ENCODE data around the gene LINGO1. TPM values are rescaled to one million over a fixed set of nuclear protein-coding genes. Genes with fewer than 3 reads are reported as not detected.
A peak's percentile ranks its signal among the peaks of the same experiment; 100 is the strongest.

LINGO1 gene
- total RNA-seq, 2 experiments from 2014 or later: not detected

GRCh38 chr15:77650265-77650664 is 17.6 kb upstream of the LINGO1 start:
- Mint-ChIP-seq H3K36me3 (ENCODE audit: low read depth) (no peaks in the 10 kb centered on the region), H3K27ac (no peak overlapping the region), H3K27me3 (ENCODE audit: low read depth) (peaks cover 13% of the 10 kb centered on the region), H3K4me1 (ENCODE audit: low read depth) (no peaks in the 10 kb centered on the region), H3K4me3 (no peak overlapping the region), H3K9me3 (ENCODE audit: insufficient read depth) (no peaks in the 10 kb centered on the region)
- ATAC-seq: no peak
- ChIA-PET POLR2A (no interaction called here), CTCF (no interaction called here)
- peak; percentile 25 for DNase-seq

DNA sequence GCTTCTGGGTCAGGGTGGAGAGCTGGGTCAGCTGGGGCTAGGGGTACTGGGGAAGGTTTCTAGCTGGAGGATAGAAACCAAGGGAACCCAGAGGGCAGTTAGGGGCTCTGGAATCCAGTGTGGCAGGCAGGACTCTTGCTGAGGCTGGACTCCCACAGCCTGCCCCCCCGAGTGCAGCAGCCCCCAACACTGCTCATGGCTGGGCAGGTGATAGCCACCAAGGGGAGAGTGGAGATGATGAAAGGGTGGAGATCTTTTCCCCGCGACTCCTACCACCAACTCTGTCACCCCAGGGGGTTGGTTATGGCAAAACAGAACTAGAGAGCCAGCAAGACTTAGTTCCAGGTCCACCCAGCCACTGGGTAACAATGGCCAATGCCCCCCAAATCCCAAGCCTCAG is 16.9 kb upstream of the LINGO1 start:
- ChIA-PET CTCF (no interaction called here), POLR2A (no interaction called here)
- H3K4me1 Mint-ChIP-seq (ENCODE audit: low read depth): no peaks in the 10 kb centered on the region
- peaks cover 9% of the 10 kb centered on the region for H3K27me3 Mint-ChIP-seq (ENCODE audit: low read depth)
- H3K9me3 Mint-ChIP-seq (ENCODE audit: insufficient read depth): no peaks in the 10 kb centered on the region
- DNase-seq: no peak
- no peaks in the 10 kb centered on the region for H3K36me3 Mint-ChIP-seq (ENCODE audit: low read depth)
- no peak overlapping the region for H3K4me3 Mint-ChIP-seq
- no peak overlapping the region for H3K27ac Mint-ChIP-seq
- no peak for ATAC-seq

- no peak overlapping the region for H3K27ac Mint-ChIP-seq
- H3K27me3 Mint-ChIP-seq (ENCODE audit: low read depth): peaks cover 9% of the 10 kb centered on the region
- ATAC-seq: no peak
- no peaks in the 10 kb centered on the region for H3K4me1 Mint-ChIP-seq (ENCODE audit: low read depth)
- ChIA-PET POLR2A (no interaction called here), CTCF (no interaction called here)
- no peak overlapping the region for H3K4me3 Mint-ChIP-seq
- H3K36me3 Mint-ChIP-seq (ENCODE audit: low read depth): no peaks in the 10 kb centered on the region
- no peaks in the 10 kb centered on the region for H3K9me3 Mint-ChIP-seq (ENCODE audit: insufficient read depth)
- no peak for DNase-seq
Measured at GRCh38 chr15:77649017-77649416, 16.3 kb upstream of the LINGO1 start.

DNA sequence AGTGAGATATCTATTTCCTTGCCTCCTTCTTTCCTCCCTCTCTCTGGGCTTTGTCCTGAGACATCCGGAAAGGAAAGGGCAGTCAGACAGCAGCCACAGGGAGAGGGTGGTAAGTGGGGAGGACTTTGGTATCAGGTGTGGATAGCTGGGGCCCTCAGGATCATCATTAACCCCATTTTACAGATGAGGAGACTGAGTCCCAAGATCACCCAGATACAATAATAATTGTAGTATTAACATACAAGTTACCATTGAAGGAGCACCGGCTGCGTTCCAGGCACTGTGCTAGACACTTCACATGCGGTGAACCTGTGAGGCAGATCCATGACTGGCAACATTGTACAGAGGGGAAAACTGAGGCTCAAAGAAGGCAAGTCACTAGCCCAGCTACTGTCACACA is 15.2 kb upstream of the LINGO1 start:
- CTCF ChIA-PET: no interaction called here

GRCh38 chr15:77646104-77646694 is 13.5 kb upstream of the LINGO1 start:
- POLR2A ChIA-PET: no interaction called here
- ATAC-seq (no peak), DNase-seq (no peak)
- CTCF ChIA-PET: interaction anchor here (2.7 kb wide), 1 partner anchor 12 kb away, joined by 11 read pairs; no protein-coding TSS in a partner anchor
- H3K9me3 Mint-ChIP-seq (ENCODE audit: insufficient read depth): no peaks in the 10 kb centered on the region
- peaks cover 9% of the 10 kb centered on the region for H3K27me3 Mint-ChIP-seq (ENCODE audit: low read depth)
- no peak overlapping the region for H3K4me3 Mint-ChIP-seq
- no peaks in the 10 kb centered on the region for H3K36me3 Mint-ChIP-seq (ENCODE audit: low read depth)
- no peak overlapping the region for H3K27ac Mint-ChIP-seq
- no peaks in the 10 kb centered on the region for H3K4me1 Mint-ChIP-seq (ENCODE audit: low read depth)

More for the DNA sequence above, 15.2 kb upstream of the LINGO1 start:
- POLR2A ChIA-PET: no interaction called here
- Mint-ChIP-seq H3K4me3 (no peak overlapping the region), H3K27ac (no peak overlapping the region), H3K27me3 (ENCODE audit: low read depth) (peaks cover 9% of the 10 kb centered on the region), H3K4me1 (ENCODE audit: low read depth) (no peaks in the 10 kb centered on the region), H3K36me3 (ENCODE audit: low read depth) (no peaks in the 10 kb centered on the region), H3K9me3 (ENCODE audit: insufficient read depth) (no peaks in the 10 kb centered on the region)
- DNase-seq (no peak), ATAC-seq (no peak)

GRCh38 chr15:77645602-77646001 is 12.9 kb upstream of the LINGO1 start:
- no peak for ATAC-seq
- no peak overlapping the region for H3K27ac Mint-ChIP-seq
- DNase-seq: no peak
- H3K27me3 Mint-ChIP-seq (ENCODE audit: low read depth): peaks cover 6% of the 10 kb centered on the region
- no peaks in the 10 kb centered on the region for H3K4me1 Mint-ChIP-seq (ENCODE audit: low read depth)
- H3K36me3 Mint-ChIP-seq (ENCODE audit: low read depth): no peaks in the 10 kb centered on the region
- H3K4me3 Mint-ChIP-seq: no peak overlapping the region
- ChIA-PET POLR2A (no interaction called here), CTCF (interaction anchor here (2.7 kb wide), 1 partner anchor 12 kb away, joined by 11 read pairs; no protein-coding TSS in a partner anchor)
- no peaks in the 10 kb centered on the region for H3K9me3 Mint-ChIP-seq (ENCODE audit: insufficient read depth)

DNA sequence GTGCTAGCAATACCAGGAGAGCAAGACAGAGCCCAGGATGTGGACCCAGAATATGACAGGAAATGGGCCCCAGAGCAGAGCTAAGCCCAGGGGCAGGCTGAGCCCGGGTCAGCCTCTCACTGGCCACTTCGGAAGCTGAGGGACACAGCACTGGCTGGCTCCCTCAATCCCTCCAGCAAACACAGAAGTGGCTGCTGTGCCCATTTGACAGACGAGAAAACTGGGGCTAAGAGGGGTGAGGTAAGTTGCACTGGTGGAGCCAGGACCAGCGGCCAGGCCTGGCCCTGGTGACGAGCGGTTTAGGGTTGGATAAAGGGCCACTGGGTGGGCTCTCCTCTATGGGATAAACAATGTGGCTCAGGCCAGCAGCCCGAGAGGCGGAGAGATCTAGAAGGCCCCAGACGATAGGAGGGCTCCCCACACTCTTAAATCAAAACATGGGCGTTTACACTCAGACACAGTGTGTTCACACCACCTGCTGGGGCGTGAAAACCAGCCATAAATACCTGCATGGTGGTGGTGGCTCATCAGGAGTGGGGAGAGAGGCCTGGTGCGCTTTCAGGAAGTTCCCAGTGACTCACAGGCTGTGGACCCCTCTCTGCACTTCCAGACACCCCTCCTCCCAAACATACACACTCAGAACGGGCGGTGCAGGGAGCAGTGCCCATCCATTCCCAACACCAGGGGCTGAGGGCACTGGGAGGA is 12.0 kb upstream of the LINGO1 start:
- no peaks in the 10 kb centered on the region for H3K9me3 Mint-ChIP-seq (ENCODE audit: insufficient read depth)
- ChIA-PET CTCF (interaction anchor here (1.4 to 2.7 kb wide), 2 partner anchors 10 to 11 kb away, joined by 6 to 11 read pairs; no protein-coding TSS in a partner anchor), POLR2A (no interaction called here)
- no peak overlapping the region for H3K27ac Mint-ChIP-seq
- no peaks in the 10 kb centered on the region for H3K36me3 Mint-ChIP-seq (ENCODE audit: low read depth)
- H3K4me1 Mint-ChIP-seq (ENCODE audit: low read depth): no peaks in the 10 kb centered on the region
- DNase-seq (no peak), ATAC-seq (no peak)
- H3K27me3 Mint-ChIP-seq (ENCODE audit: low read depth): peaks cover 4% of the 10 kb centered on the region
- no peak overlapping the region for H3K4me3 Mint-ChIP-seq

DNA sequence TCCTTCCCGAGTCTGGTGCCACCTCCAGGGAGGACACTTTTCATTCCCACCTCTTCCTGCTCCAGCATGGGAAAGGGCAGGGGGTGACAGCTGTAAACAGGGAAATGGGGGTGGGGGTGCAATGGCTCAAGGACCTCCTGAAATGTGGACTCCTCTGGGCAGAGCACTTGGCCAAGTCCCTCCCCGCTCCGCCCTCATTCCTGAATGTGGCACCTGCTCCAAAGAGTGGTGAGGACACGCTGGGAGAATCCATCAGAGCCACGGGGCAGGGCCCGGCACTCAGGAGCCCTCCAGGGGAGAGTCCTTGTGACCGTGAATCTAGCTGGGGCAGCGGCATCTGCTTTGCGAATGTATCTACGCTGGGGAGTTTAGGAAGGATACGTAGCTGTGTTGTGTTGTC is 11.1 kb upstream of the LINGO1 start:
- Mint-ChIP-seq H3K36me3 (ENCODE audit: low read depth) (no peaks in the 10 kb centered on the region), H3K27ac (no peak overlapping the region), H3K9me3 (ENCODE audit: insufficient read depth) (no peaks in the 10 kb centered on the region), H3K4me3 (no peak overlapping the region), H3K27me3 (ENCODE audit: low read depth) (no peaks in the 10 kb centered on the region), H3K4me1 (ENCODE audit: low read depth) (no peaks in the 10 kb centered on the region)
- DNase-seq (no peak), ATAC-seq (no peak)
- POLR2A ChIA-PET: no interaction called here
- CTCF ChIA-PET: interaction anchor here (1.4 kb wide), 1 partner anchor 10 kb away, joined by 6 read pairs; no protein-coding TSS in a partner anchor

- no peak for ATAC-seq
- no peaks in the 10 kb centered on the region for H3K9me3 Mint-ChIP-seq (ENCODE audit: insufficient read depth)
- H3K4me3 Mint-ChIP-seq: no peak overlapping the region
- no peak overlapping the region for H3K27ac Mint-ChIP-seq
- ChIA-PET CTCF (interaction anchor here (1.1 to 1.4 kb wide), 2 partner anchors 9 to 16 kb away, joined by 3 to 6 read pairs; no protein-coding TSS in a partner anchor), POLR2A (no interaction called here)
- H3K27me3 Mint-ChIP-seq (ENCODE audit: low read depth): no peaks in the 10 kb centered on the region
- H3K4me1 Mint-ChIP-seq (ENCODE audit: low read depth): no peaks in the 10 kb centered on the region
- no peak for DNase-seq
- no peaks in the 10 kb centered on the region for H3K36me3 Mint-ChIP-seq (ENCODE audit: low read depth)
Measured at GRCh38 chr15:77642793-77643430, 10.2 kb upstream of the LINGO1 start.

DNA sequence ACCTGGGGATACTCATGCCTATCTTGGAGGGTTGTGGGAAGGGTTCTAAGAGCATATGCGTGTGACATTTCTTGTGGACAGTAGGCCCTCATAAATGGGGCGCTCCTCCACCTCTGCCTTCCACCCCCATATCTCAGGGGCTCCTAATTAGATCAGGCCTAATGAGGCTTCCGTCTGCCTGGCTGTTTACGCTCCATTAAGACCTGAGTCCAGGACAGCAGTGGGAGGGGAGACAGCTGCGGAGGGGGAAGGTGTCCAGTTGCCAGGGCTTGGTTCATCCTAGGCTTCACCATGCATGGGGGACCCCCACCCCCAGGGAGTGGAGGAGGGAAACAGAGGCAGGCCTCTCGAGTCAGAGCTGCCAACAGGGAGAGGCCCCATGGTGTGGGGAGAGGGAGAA is 9.3 kb upstream of the LINGO1 start:
- POLR2A ChIA-PET: no interaction called here
- no peaks in the 10 kb centered on the region for H3K36me3 Mint-ChIP-seq (ENCODE audit: low read depth)
- no peaks in the 10 kb centered on the region for H3K9me3 Mint-ChIP-seq (ENCODE audit: insufficient read depth)
- no peak overlapping the region for H3K4me3 Mint-ChIP-seq
- no peak for ATAC-seq
- no peaks in the 10 kb centered on the region for H3K27me3 Mint-ChIP-seq (ENCODE audit: low read depth)
- no peak overlapping the region for H3K27ac Mint-ChIP-seq
- H3K4me1 Mint-ChIP-seq (ENCODE audit: low read depth): no peaks in the 10 kb centered on the region
- CTCF ChIA-PET: interaction anchor here (1.1 kb wide), 1 partner anchor 17 kb away, joined by 3 read pairs; no protein-coding TSS in a partner anchor
- DNase-seq: no peak

- ATAC-seq: no peak
- ChIA-PET CTCF (no interaction called here), POLR2A (interaction anchor here (0.7 kb wide), 1 partner anchor 181 kb away, joined by 3 read pairs; no protein-coding TSS in a partner anchor)
- no peaks in the 10 kb centered on the region for H3K4me1 Mint-ChIP-seq (ENCODE audit: low read depth)
- H3K9me3 Mint-ChIP-seq (ENCODE audit: insufficient read depth): no peaks in the 10 kb centered on the region
- H3K27me3 Mint-ChIP-seq (ENCODE audit: low read depth): peaks cover 4% of the 10 kb centered on the region
- no peak overlapping the region for H3K27ac Mint-ChIP-seq
- H3K4me3 Mint-ChIP-seq: no peak overlapping the region
- no peak for DNase-seq
- H3K36me3 Mint-ChIP-seq (ENCODE audit: low read depth): no peaks in the 10 kb centered on the region
Measured at GRCh38 chr15:77640615-77641014, 7.9 kb upstream of the LINGO1 start.

DNA sequence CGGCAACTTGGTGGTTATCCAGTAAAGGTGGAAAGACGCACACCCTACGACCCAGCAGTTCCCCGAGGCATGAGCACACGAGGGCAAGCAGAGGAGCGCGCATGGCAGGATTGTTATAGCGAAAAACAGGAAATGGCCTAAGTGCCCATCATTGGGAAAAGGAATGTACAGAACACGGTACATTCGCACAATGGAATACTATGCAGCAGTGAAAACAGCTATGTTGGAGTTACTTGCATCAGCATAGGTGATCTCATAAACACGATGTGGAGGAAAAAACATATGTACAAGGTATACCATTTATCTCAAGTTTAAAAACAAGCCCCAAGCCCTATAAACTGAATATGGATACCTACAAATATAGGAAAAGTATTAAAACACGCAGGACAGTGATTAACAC is 6.7 kb upstream of the LINGO1 start:
- Mint-ChIP-seq H3K27me3 (ENCODE audit: low read depth) (peaks cover 7% of the 10 kb centered on the region), H3K27ac (no peak overlapping the region), H3K4me3 (no peak overlapping the region), H3K4me1 (ENCODE audit: low read depth) (no peaks in the 10 kb centered on the region), H3K36me3 (ENCODE audit: low read depth) (no peaks in the 10 kb centered on the region), H3K9me3 (ENCODE audit: insufficient read depth) (no peaks in the 10 kb centered on the region)
- DNase-seq (no peak), ATAC-seq (no peak)
- CTCF ChIA-PET: interaction anchor here (0.8 kb wide), 1 partner anchor 23 kb away, joined by 3 read pairs; no protein-coding TSS in a partner anchor
- POLR2A ChIA-PET: no interaction called here
